Omental fat pad (tissue), 4 donors: Measurements from ENCODE around the gene FOXF1. TPM values are rescaled to one million over a fixed set of nuclear protein-coding genes. Genes with fewer than 3 reads are reported as not detected.

Source experiments
- ATAC-seq: fragments of 150-250 bp; one replicate; pipeline ENCODE4 v1.9.1; 2016; ENCODE audit warnings: mild to moderate bottlenecking, moderate library complexity; ENCODE audit not compliant: low FRiP score
- DNase-seq: peaks from one replicate; pipeline ENCODE4 v3.0.0-alpha.2; 2019; ENCODE audit warnings: low spot score
- total RNA-seq, 4 donors: library from RNA; depleted of rRNA; stranded (reverse); fragments of >200 nt; gene quantifications; one replicate each; pipeline ENCODE4 v1.1.0, GENCODE V29; 2016
- TF ChIP-seq, protein P1 (sequence below), 3 donors: fragments of 450-650 bp; IDR thresholded peaks; one replicate each; pipeline ENCODE4 v1.5.1; 2016 to 2017; ENCODE audit warnings: antibody characterized with exemption in 3 of 3, mild to moderate bottlenecking in 3 of 3, moderate library complexity in 2 of 3

FOXF1 gene
- total RNA-seq, 4 donors from 2014 or later, result 0.88 to 6.6 (median 1.4) TPM

- TF ChIP-seq, protein P1, sequence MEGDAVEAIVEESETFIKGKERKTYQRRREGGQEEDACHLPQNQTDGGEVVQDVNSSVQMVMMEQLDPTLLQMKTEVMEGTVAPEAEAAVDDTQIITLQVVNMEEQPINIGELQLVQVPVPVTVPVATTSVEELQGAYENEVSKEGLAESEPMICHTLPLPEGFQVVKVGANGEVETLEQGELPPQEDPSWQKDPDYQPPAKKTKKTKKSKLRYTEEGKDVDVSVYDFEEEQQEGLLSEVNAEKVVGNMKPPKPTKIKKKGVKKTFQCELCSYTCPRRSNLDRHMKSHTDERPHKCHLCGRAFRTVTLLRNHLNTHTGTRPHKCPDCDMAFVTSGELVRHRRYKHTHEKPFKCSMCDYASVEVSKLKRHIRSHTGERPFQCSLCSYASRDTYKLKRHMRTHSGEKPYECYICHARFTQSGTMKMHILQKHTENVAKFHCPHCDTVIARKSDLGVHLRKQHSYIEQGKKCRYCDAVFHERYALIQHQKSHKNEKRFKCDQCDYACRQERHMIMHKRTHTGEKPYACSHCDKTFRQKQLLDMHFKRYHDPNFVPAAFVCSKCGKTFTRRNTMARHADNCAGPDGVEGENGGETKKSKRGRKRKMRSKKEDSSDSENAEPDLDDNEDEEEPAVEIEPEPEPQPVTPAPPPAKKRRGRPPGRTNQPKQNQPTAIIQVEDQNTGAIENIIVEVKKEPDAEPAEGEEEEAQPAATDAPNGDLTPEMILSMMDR (IDR thresholded peaks at IDR 0.05), result no peak
- DNase-seq, result no peak
- ATAC-seq, result no peak
These were observed 20.2 kb downstream of the FOXF1 start for GRCh38 chr16:86530251-86531190.

DNA sequence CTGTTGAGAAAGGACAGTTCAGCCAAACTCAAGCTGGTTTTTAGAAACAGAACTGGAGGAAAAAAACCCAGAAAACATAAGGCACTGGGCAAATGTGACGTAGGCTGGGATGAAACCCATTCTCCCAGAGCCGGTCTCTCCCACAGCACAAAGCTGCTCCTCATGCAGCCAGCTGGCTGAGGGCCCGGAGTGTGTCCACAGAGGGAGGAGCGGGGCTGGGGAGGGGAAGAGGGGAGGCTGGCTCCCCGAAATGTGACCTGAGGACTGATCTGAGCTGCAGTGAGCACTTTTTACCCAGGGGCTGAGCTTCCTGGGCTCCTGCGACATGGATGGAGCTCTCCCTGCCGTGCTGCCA lies 20.8 kb downstream of the FOXF1 start:
- TF ChIP-seq, protein P1 (IDR thresholded peaks at IDR 0.05), result no peak
- DNase-seq (no peak), ATAC-seq (peak; percentile 31)

DNA sequence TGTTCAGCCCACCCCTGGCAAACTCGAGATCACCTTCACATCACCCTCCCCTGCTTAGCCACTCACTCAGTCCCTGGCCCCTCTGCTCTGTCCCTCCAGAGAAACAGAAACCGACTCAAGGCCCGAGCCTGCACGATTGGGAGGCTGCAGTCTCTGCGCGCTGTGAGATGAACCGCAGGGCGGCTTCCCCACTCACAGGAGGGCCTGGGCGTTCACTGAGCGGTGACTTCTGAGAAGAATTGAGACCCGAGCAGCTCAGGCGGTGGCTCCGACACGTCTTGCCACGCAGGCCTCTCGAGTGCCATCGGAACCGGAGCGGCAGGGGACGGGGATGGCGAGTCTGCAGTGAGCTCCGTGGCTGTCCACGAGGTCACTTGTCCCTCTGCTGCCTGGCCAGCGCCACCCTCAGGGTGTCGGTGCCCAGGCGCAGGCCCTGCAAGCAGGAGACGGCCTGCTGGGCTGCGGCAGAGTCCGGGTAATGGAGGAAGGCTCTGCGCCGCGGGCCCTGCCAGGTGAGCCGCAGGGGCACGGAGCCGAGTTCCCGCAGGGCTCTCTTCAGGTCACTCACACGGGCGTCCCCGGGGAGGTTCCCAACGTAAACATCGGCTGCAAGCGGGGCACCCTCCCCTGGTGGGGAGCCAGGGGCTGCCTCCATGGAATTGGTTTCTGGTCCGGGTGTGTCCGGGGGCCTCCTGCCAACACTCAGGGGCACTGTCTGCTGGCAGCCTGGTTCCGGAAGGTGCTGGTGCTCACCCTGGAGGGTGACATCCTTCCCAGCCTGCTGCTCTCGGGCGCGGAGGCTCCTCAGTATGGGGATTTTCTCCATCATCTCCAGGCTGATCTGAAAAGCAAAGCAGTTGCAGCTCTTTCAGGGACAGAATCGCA lies 21.6 kb downstream of the FOXF1 start:
- TF ChIP-seq, protein P1 (IDR thresholded peaks at IDR 0.05), result no peak
- ATAC-seq (no peak), DNase-seq (no peak)

DNA sequence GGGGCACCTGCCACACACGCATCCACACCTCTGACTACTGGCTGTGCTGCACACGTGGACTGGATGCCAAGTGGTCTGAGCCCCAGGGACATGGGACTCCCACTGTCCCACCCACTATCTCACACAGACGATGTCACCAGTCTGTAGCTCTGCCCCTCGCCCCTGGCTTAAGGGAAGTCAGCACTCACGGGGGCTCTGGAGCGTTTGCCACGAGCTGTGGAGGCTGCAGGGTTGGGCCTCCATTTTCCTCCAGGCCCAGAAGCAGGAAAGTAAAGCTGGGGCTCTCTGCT lies 22.1 kb downstream of the FOXF1 start:
- ATAC-seq (no peak), DNase-seq (no peak)
- TF ChIP-seq, protein P1 (IDR thresholded peaks at IDR 0.05), result no peak

- TF ChIP-seq, protein P1 (IDR thresholded peaks at IDR 0.05), result no peak
- ATAC-seq (no peak), DNase-seq (no peak)
These were observed 22.7 kb downstream of the FOXF1 start for GRCh38 chr16:86533076-86533475.

DNA sequence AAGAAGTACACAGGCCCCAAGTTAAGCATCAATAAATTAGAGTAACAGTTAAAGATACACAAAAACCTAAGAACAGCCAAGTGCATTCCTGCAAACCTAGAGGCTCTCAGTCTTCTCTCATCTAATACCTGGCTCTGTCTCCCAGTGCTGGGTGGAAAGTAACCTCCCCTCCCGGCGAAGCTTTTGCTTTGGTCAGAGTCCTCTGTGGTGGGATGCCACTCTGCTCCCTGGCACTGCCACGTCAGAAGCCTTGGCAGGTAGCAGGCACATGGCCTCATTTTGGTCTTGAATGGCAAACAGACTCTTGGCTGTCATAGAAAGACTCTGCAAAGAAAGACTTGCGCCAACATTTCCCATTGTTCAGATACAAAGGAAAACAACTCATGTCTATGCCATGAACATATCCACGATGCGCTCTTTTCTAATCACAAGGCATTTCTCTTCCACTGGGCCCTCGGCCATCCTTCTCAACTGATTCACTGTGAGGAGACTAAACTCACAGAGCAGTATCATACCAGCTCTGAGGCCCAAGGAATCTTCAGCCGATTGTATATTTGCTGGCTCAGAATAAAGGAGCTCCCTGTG lies 23.5 kb downstream of the FOXF1 start:
- ATAC-seq, result no peak
- DNase-seq, result no peak
- TF ChIP-seq, protein P1 (IDR thresholded peaks at IDR 0.05), result no peak
